Stimulated activated CD4-positive, alpha-beta T cell treated with anti-CD3 and anti-CD28 coated beads, Interleukin-4, amount 100 ng/mL, for 24 hours (primary cell): ENCODE data around the gene ZNF525.
"Not testable (repeated sequence)": the region's sequence is repeated elsewhere in the genome, so short reads cannot be mapped to it uniquely, and the experiment has no call there.

Experiments
- DNase-seq: peaks from one replicate; pipeline ENCODE4 v3.0.0-alpha.2; 2020

The ZNF525 gene

GRCh38 chr19:53365134-53365898 lies at the start of gene ZNF525:
Gene ZNF525 (plus strand): TSS chr19:53365705. CDS start chr19:53372282, 6,577 bp downstream.
- peak; percentile 96 for DNase-seq

- no peak for DNase-seq
Observed at GRCh38 chr19:53328967-53329366, 36.5 kb upstream of the ZNF525 start.

- no peak for DNase-seq
Observed at GRCh38 chr19:53332484-53332883, 33.0 kb upstream of the ZNF525 start.

GRCh38 chr19:53333066-53333462 lies 32.4 kb upstream of the ZNF525 start:
- DNase-seq, result peak; percentile 22

GRCh38 chr19:53333463-53334449 lies 31.7 kb upstream of the ZNF525 start, which contains the start of gene ZNF845:
Gene ZNF845 (plus strand): TSS chr19:53333749. CDS start chr19:53341308, 7,559 bp downstream.
- peak; percentile 96 for DNase-seq

GRCh38 chr19:53344403-53344802 lies 21.1 kb upstream of the ZNF525 start:
- not testable (repeated sequence) for DNase-seq

GRCh38 chr19:53355739-53356138 lies 9.8 kb upstream of the ZNF525 start:
- no peak for DNase-seq

GRCh38 chr19:53357821-53358581 lies 7.5 kb upstream of the ZNF525 start:
- DNase-seq, result no peak

GRCh38 chr19:53360056-53360455 lies 5.4 kb upstream of the ZNF525 start:
- not testable (repeated sequence) for DNase-seq

- peak; percentile 44 for DNase-seq
Observed at GRCh38 chr19:53365899-53366493, 491 bp downstream of the ZNF525 start.

GRCh38 chr19:53372196-53372595 lies 6.7 kb downstream of the ZNF525 start:
- no peak for DNase-seq

- DNase-seq, result no peak
Observed at GRCh38 chr19:53374288-53374687, 8.8 kb downstream of the ZNF525 start.

- DNase-seq, result no peak
Observed at GRCh38 chr19:53374743-53375142, 9.2 kb downstream of the ZNF525 start.

GRCh38 chr19:53381376-53381775 lies 15.9 kb downstream of the ZNF525 start:
- no peak for DNase-seq

- DNase-seq, result no peak
Observed at GRCh38 chr19:53388168-53388567, 22.7 kb downstream of the ZNF525 start.

- no peak for DNase-seq
Observed at GRCh38 chr19:53388904-53389303, 23.4 kb downstream of the ZNF525 start.

GRCh38 chr19:53389571-53389970 lies 24.1 kb downstream of the ZNF525 start:
- DNase-seq, result no peak

GRCh38 chr19:53389978-53390377 lies 24.5 kb downstream of the ZNF525 start:
- no peak for DNase-seq

GRCh38 chr19:53394522-53394973 lies 29.0 kb downstream of the ZNF525 start:
- DNase-seq, result no peak

GRCh38 chr19:53394974-53395839 lies 29.7 kb downstream of the ZNF525 start, which contains the start of gene ZNF765:
Gene ZNF765 (plus strand): TSS chr19:53395149. CDS start chr19:53398016, 2,867 bp downstream.
- peak; percentile 97 for DNase-seq
